Mesenchymal stem cell (in vitro differentiated cells and primary cell): ENCODE measurements around the gene TMEM95.

ENCODE experiments used
- DNase-seq: peaks from one replicate; pipeline ENCODE4 v3.0.0-alpha.2; 2013
- H2AFZ ChIP-seq: one replicate; pipeline ENCODE4 v1.6.1; 2013; ENCODE audit warnings: low read depth, mild to moderate bottlenecking, control low read depth, inconsistent platforms, low read length, moderate library complexity
- H2AK5ac ChIP-seq: 2 replicates; pipeline ENCODE4 v1.6.1; 2013; ENCODE audit warnings: low read length, moderate library complexity, mild to moderate bottlenecking, inconsistent platforms; ENCODE audit not compliant: severe bottlenecking
- H2BK120ac ChIP-seq: one replicate; pipeline ENCODE4 v1.6.1; 2013; ENCODE audit warnings: low read depth, mild to moderate bottlenecking, inconsistent platforms, low read length, moderate library complexity
- H2BK12ac ChIP-seq, 2 experiments: one replicate each; pipeline ENCODE4 v1.6.1; 2013; ENCODE audit warnings: inconsistent platforms in 2 of 2, low read length in 2 of 2, mild to moderate bottlenecking in 2 of 2, moderate library complexity in 2 of 2, control low read depth in 1 of 2
- H2BK15ac ChIP-seq: one replicate; pipeline ENCODE4 v1.6.1; 2013; ENCODE audit warnings: mild to moderate bottlenecking, low read depth, inconsistent platforms; ENCODE audit not compliant: poor library complexity, severe bottlenecking
- H2BK5ac ChIP-seq: 2 replicates; pipeline ENCODE4 v1.6.1; 2013; ENCODE audit warnings: low read depth, mild to moderate bottlenecking, low read length, control low read depth, inconsistent platforms; ENCODE audit not compliant: poor library complexity, severe bottlenecking
- H3K14ac ChIP-seq, 2 experiments: one replicate each; pipeline ENCODE4 v1.6.1; 2013; ENCODE audit warnings: inconsistent platforms in 2 of 2, low read length in 2 of 2, control low read depth in 1 of 2, mild to moderate bottlenecking in 1 of 2, moderate library complexity in 1 of 2
- H3K18ac ChIP-seq, 2 experiments: one replicate each; pipeline ENCODE4 v1.6.1; 2013; ENCODE audit warnings: inconsistent platforms in 2 of 2, low read length in 2 of 2, control low read depth in 1 of 2, low read depth in 1 of 2, mild to moderate bottlenecking in 1 of 2
- H3K23ac ChIP-seq, 2 experiments: one replicate each; pipeline ENCODE4 v1.6.1; 2013; ENCODE audit warnings: inconsistent platforms in 2 of 2, low read length in 2 of 2, mild to moderate bottlenecking in 2 of 2, moderate library complexity in 2 of 2, control low read depth in 1 of 2
- H3K27ac ChIP-seq: 2 replicates; pipeline ENCODE4 v1.5.1; 2013; ENCODE audit warnings: mild to moderate bottlenecking, moderate library complexity, low read length, control low read depth, inconsistent platforms; ENCODE audit not compliant: poor library complexity, severe bottlenecking
- H3K27me3 ChIP-seq, 2 experiments: 2 replicates each; pipeline versions ENCODE4 v1.6.1 to v1.7.0; 2013; ENCODE audit warnings: low read length in 2 of 2, mild to moderate bottlenecking in 2 of 2, moderate library complexity in 2 of 2, control low read depth in 1 of 2, inconsistent platforms in 1 of 2; ENCODE audit not compliant: control insufficient read depth in 1 of 2, insufficient read depth in 1 of 2
- H3K36me3 ChIP-seq, 2 experiments: 2 replicates each; pipeline versions ENCODE4 v1.6.1 to v1.7.0; 2013; ENCODE audit warnings: low read length in 2 of 2, control low read depth in 1 of 2, inconsistent platforms in 1 of 2, low read depth in 1 of 2, mild to moderate bottlenecking in 1 of 2; ENCODE audit not compliant: insufficient read depth in 2 of 2, control insufficient read depth in 1 of 2
- H3K4ac ChIP-seq, 2 experiments: one replicate each; pipeline ENCODE4 v1.6.1; 2013; ENCODE audit warnings: inconsistent platforms in 2 of 2, low read length in 2 of 2, mild to moderate bottlenecking in 2 of 2, moderate library complexity in 2 of 2, control low read depth in 1 of 2, low read depth in 1 of 2
- H3K4me1 ChIP-seq: 2 replicates; pipeline ENCODE4 v1.6.1; 2013; ENCODE audit warnings: low read depth, low read length, control low read depth; ENCODE audit not compliant: control insufficient read depth, insufficient read depth
- H3K4me2 ChIP-seq: 2 replicates; pipeline ENCODE4 v1.6.1; 2013; ENCODE audit warnings: low read length, mild to moderate bottlenecking, inconsistent platforms; ENCODE audit not compliant: poor library complexity, severe bottlenecking
- H3K4me3 ChIP-seq, 2 experiments: 2 replicates each; pipeline versions ENCODE4 v1.5.1 to v1.7.0; 2013; ENCODE audit warnings: low read length in 2 of 2, mild to moderate bottlenecking in 2 of 2, control low read depth in 1 of 2, low read depth in 1 of 2; ENCODE audit not compliant: insufficient read depth in 1 of 2
- H3K79me1 ChIP-seq: replicated peaks from 2 replicates; pipeline ENCODE4 v1.6.1; 2013; ENCODE audit warnings: mild to moderate bottlenecking, control low read depth, low read length, inconsistent platforms; ENCODE audit not compliant: poor library complexity, severe bottlenecking
- H3K9ac ChIP-seq: 2 replicates; pipeline ENCODE4 v1.7.0; 2013; ENCODE audit warnings: mild to moderate bottlenecking, low read length, moderate library complexity
- H3K9me3 ChIP-seq: 2 replicates; pipeline ENCODE4 v1.7.0; 2013; ENCODE audit warnings: mild to moderate bottlenecking, low read length; ENCODE audit not compliant: control insufficient read depth
- H4K8ac ChIP-seq: one replicate; pipeline ENCODE4 v1.6.1; 2013; ENCODE audit warnings: inconsistent platforms, mild to moderate bottlenecking, low read length, moderate library complexity
- H4K91ac ChIP-seq: one replicate; pipeline ENCODE4 v1.6.1; 2013; ENCODE audit warnings: mild to moderate bottlenecking, low read length, inconsistent platforms
- WGBS: methylation state at CpG from one replicate; pipeline ENCODE4 v1.1.7; 2013; ENCODE audit warnings: mixed read lengths; 5-methylcytosine and 5-hydroxymethylcytosine counted together

The TMEM95 gene

GRCh38 chr17:7343250-7343649, 11.7 kb upstream of the TMEM95 start:
- Histone ChIP-seq H2AK5ac (no peak overlapping the region), H3K4me2 (no peak overlapping the region), H2AFZ (no peak overlapping the region), H2BK12ac (no peak overlapping the region), H4K91ac (no peak overlapping the region), H3K27ac (no peak overlapping the region), H3K14ac (no peak overlapping the region), H3K36me3 (no peaks in the 10 kb centered on the region), H3K27me3 (peaks cover 27 to 50% of the 10 kb centered on the region in 2 experiments), H3K9ac (no peak overlapping the region), H2BK5ac (no peak overlapping the region), H3K18ac (no peak overlapping the region), H2BK120ac (no peak overlapping the region), H3K79me1 (no peaks in the 10 kb centered on the region), H3K23ac (no peak overlapping the region), H3K4ac (no peak overlapping the region), H4K8ac (no peak overlapping the region), H3K4me3 (no peak overlapping the region), H3K4me1 (peaks cover 2% of the 10 kb centered on the region), H3K9me3 (no peaks in the 10 kb centered on the region), H2BK15ac (no peak overlapping the region)
- DNase-seq = no peak
- WGBS = 80% methylated on average over 15 of the region's 15 CpGs

DNA sequence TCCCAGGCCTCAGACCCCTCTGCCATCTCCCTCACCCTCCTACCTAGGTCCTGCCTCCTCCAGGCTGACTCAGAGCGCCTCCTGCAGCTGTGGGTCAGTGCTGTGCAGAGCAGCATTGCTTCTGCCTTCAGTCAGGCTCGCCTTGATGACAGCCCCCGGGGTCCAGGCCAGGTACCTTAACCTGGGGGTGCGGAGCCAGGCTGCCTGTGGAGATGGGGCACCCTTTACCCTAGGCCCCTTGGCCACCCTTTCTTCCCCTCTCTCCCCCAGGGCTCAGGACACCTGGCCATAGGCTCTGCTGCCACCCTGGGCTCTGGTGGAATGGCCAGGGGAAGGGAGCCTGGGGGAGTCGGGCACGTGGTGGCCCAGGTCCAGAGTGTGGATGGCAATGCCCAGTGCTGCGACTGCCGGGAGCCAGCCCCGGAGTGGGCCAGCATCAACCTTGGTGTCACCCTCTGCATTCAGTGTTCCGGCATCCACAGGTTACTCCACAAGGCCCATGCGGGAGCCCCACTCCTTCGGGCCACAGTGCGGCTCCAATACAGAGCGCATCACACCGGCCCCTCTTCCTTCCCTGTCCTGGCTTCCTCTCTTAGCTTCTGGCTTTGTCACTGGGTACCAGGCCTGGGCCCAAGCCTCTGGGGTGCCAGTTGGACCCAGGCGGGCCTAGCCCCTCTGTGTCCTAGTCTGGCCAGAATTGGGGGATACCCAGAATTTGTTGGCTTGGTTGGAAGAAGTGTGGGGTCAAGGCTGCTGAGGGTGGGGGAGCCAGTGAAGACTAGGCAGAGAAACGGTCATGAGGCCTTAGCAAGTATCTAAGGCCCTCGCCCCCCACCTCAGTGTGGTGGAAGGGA, 8.0 kb upstream of the TMEM95 start:
- Histone ChIP-seq H3K4me2 (no peak overlapping the region), H3K14ac (no peak overlapping the region), H3K27me3 (peaks cover 21 to 32% of the 10 kb centered on the region in 2 experiments), H3K79me1 (peaks cover 5% of the 10 kb centered on the region), H3K9ac (no peak overlapping the region), H3K18ac (no peak overlapping the region), H3K4me3 (no peak overlapping the region), H3K36me3 (no peaks in the 10 kb centered on the region), H4K8ac (no peak overlapping the region), H3K4ac (no peak overlapping the region), H3K27ac (no peak overlapping the region), H2AFZ (no peak overlapping the region), H2BK15ac (no peak overlapping the region), H2BK5ac (no peak overlapping the region), H2AK5ac (no peak overlapping the region), H3K23ac (no peak overlapping the region), H4K91ac (peak overlapping the region; percentile 1), H3K4me1 (peaks cover 11% of the 10 kb centered on the region), H2BK12ac (no peak overlapping the region), H2BK120ac (no peak overlapping the region), H3K9me3 (no peaks in the 10 kb centered on the region)
- WGBS = 89% methylated on average over 18 of the region's 18 CpGs
- no peak for DNase-seq

DNA sequence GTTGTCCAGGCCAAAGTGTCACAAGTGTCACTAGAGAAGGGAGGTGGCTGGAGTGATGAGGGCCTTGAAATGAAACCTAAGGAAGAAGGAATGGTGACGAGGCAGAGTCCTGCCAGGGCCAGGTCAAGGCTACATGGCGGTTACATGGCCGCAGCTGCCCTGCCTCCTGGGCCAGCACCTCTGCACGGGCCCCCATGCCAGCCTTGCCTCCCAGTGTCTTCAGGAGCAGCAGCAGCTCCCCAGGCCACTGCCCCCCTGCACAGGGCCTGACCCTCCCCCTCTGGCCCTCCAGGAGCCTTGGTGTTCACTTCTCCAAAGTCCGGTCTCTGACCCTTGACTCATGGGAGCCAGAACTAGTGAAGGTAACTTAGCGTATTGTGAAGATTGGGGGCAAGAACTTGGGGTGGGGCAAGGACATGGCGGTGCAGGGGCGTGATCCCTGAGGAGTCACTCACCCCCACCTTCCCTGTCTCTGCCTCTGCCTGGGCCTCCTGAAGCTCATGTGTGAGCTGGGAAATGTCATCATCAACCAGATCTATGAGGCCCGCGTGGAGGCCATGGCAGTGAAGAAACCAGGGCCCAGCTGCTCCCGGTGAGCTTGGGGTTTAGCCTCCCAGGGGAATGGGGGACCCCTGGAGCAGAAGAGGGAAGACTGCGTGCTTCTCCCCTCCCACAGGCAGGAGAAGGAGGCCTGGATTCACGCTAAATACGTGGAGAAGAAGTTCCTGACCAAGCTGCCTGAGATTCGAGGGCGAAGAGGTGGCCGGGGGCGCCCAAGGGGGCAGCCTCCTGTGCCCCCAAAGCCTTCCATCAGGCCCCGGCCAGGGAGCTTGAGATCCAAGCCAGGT, 7.1 kb upstream of the TMEM95 start:
- Histone ChIP-seq H3K27ac (no peak overlapping the region), H3K23ac (no peak overlapping the region), H4K91ac (no peak overlapping the region), H3K36me3 (no peaks in the 10 kb centered on the region), H3K4me2 (no peak overlapping the region), H2BK15ac (no peak overlapping the region), H2AFZ (no peak overlapping the region), H3K4me3 (no peak overlapping the region), H3K4me1 (peaks cover 15% of the 10 kb centered on the region), H3K9me3 (no peaks in the 10 kb centered on the region), H2BK120ac (no peak overlapping the region), H3K27me3 (peaks cover 21 to 26% of the 10 kb centered on the region in 2 experiments), H3K4ac (no peak overlapping the region), H3K14ac (no peak overlapping the region), H3K18ac (no peak overlapping the region), H4K8ac (no peak overlapping the region), H2BK12ac (no peak overlapping the region), H2BK5ac (no peak overlapping the region), H3K9ac (peak overlapping the region; percentile 62), H2AK5ac (no peak overlapping the region), H3K79me1 (peaks cover 8% of the 10 kb centered on the region)
- DNase-seq = no peak
- WGBS = 89% methylated on average over 18 of the region's 19 CpGs
